Glutamatergic neuron (in vitro differentiated cells): Measurements from ENCODE around the gene GLTPD2. TPM values are rescaled to one million over a fixed set of nuclear protein-coding genes. Genes with fewer than 3 reads are reported as not detected.
A peak's percentile ranks its signal among the peaks of the same experiment; 100 is the strongest.

Source experiments
- DNase-seq: peaks from one replicate; pipeline ENCODE4 v3.0.0; 2022
- H3K27ac Mint-ChIP-seq: one replicate; pipeline ENCODE4 v1.8.0; 2020; ENCODE audit warnings: mild to moderate bottlenecking, mixed read lengths, inconsistent platforms; ENCODE audit not compliant: unreplicated experiment
- H3K27me3 Mint-ChIP-seq: one replicate; pipeline ENCODE4 v1.8.0; 2020; ENCODE audit warnings: mild to moderate bottlenecking, moderate library complexity, mixed read lengths, inconsistent platforms; ENCODE audit not compliant: unreplicated experiment
- H3K36me3 Mint-ChIP-seq: one replicate; pipeline ENCODE4 v1.8.0; 2020; ENCODE audit warnings: mild to moderate bottlenecking, mixed read lengths, inconsistent platforms; ENCODE audit not compliant: unreplicated experiment
- H3K4me1 Mint-ChIP-seq: one replicate; pipeline ENCODE4 v1.8.0; 2020; ENCODE audit warnings: mild to moderate bottlenecking, low read depth, mixed read lengths, inconsistent platforms; ENCODE audit not compliant: unreplicated experiment
- H3K4me3 Mint-ChIP-seq: one replicate; pipeline ENCODE4 v1.8.0; 2020; ENCODE audit warnings: mild to moderate bottlenecking, mixed read lengths, inconsistent platforms; ENCODE audit not compliant: unreplicated experiment
- H3K9me3 Mint-ChIP-seq: one replicate; pipeline ENCODE4 v1.8.0; 2020; ENCODE audit warnings: mild to moderate bottlenecking, moderate library complexity, mixed read lengths, inconsistent platforms; ENCODE audit not compliant: unreplicated experiment
- total RNA-seq: library from RNA; stranded (reverse); fragmentation: NEBNext Ultra II Directional; extraction: Animal tissue kit (Norgen Biotek cat#: 25700); gene quantifications from one replicate; pipeline ENCODE4 v1.2.1, GENCODE V29; 2021; ENCODE audit not compliant: unreplicated experiment
- TF ChIP-seq, protein P1 (sequence below): fragments of 200-600 bp; sonication (generic); IDR thresholded peaks from one replicate; pipeline ENCODE4 v1.5.0; 2021; ENCODE audit not compliant: partially characterized antibody, unreplicated experiment

Gene GLTPD2
- total RNA-seq, 1 donor from 2014 or later = not detected

DNA sequence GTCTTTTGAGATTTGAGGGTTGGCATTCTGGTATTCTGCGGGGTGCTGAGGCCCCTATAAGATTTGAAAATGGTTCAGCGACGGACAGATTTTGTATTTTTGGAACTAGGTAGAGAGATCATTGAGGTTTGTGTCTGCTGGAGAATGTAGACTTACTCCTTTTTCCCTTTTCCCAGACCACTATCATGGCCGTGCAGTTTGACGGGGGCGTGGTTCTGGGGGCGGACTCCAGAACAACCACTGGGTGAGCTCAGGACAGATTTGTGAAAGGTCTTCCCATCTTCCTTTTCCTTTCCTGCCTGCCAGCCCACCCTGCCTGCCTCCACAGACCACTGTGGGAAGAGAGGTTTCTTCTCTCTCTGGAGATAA is 7.8 kb downstream of the GLTPD2 start:
- TF ChIP-seq, protein P1, sequence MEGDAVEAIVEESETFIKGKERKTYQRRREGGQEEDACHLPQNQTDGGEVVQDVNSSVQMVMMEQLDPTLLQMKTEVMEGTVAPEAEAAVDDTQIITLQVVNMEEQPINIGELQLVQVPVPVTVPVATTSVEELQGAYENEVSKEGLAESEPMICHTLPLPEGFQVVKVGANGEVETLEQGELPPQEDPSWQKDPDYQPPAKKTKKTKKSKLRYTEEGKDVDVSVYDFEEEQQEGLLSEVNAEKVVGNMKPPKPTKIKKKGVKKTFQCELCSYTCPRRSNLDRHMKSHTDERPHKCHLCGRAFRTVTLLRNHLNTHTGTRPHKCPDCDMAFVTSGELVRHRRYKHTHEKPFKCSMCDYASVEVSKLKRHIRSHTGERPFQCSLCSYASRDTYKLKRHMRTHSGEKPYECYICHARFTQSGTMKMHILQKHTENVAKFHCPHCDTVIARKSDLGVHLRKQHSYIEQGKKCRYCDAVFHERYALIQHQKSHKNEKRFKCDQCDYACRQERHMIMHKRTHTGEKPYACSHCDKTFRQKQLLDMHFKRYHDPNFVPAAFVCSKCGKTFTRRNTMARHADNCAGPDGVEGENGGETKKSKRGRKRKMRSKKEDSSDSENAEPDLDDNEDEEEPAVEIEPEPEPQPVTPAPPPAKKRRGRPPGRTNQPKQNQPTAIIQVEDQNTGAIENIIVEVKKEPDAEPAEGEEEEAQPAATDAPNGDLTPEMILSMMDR = no peak
- Mint-ChIP-seq H3K36me3 (no peaks in the 10 kb centered on the region), H3K27ac (peak overlapping the region; percentile 96), H3K27me3 (peaks cover 8% of the 10 kb centered on the region), H3K9me3 (peaks cover 8% of the 10 kb centered on the region), H3K4me1 (peaks cover 3% of the 10 kb centered on the region), H3K4me3 (peak overlapping the region; percentile 100)
- peak; percentile 69 for DNase-seq

DNA sequence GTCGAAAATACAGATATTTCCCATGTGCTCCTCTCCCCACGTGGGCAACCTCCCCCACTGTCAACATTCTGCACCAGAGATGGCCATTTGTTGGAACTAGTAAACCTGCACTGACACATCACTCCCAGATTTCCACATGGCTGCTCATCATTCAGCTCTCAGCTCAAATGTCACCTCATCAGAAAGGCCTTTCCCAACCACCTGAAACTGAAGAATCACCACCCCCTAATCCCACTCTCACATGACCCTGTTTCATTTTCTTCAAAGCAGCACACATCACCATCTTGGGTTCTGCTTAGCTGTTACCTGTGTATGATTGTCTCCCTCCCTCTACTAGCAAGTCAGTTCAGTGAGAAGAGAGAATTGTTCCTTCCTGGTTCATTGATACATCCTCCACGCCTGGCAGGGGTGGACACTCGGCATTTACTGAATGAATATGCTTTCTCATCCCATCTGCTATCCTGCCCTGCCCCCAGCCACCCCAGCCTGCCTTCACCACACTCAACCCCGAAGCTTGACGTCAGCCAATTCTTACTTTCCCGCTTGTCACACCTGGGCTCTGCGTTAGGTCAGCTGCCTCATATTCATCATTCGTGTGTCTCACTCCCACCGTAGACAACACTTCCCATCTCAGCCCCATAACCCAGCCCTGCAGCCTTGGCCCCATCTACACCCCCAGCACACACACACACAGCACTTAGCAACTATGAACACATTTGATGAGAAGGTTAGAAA is 11.9 kb downstream of the GLTPD2 start:
- no peak overlapping the region for H3K27ac Mint-ChIP-seq
- H3K4me3 Mint-ChIP-seq = no peak overlapping the region
- TF ChIP-seq, protein P1 = no peak
- H3K9me3 Mint-ChIP-seq = peaks cover 9% of the 10 kb centered on the region
- H3K4me1 Mint-ChIP-seq = peaks cover 3% of the 10 kb centered on the region
- H3K36me3 Mint-ChIP-seq = no peaks in the 10 kb centered on the region
- peaks cover 7% of the 10 kb centered on the region for H3K27me3 Mint-ChIP-seq
- DNase-seq = no peak

DNA sequence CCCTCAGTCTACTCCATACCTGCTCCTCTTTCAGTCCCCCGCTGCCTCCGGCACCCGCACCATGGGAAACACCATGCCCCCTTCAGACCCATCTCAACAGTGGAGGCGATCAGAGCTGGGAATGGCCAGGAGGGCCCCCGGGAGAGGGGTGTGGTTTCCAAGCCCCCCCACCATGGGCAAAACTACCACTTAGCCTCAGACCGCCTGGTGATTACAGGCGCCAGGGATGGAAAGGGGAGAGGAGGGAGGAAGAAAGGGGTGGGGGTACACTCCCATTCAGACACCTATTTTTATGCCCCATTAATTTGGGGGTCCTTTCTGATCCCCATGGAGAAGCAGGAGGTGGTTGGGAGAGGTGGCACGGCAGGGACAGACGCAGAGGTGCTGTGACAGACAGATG is 13.5 kb downstream of the GLTPD2 start, which contains the start of gene C17orf114:
TSS of gene C17orf114 (minus strand) at position 101 of the 400 bp plus-strand sequence.
- Mint-ChIP-seq H3K4me1 (peaks cover 3% of the 10 kb centered on the region), H3K9me3 (peaks cover 7% of the 10 kb centered on the region), H3K36me3 (no peaks in the 10 kb centered on the region), H3K27me3 (peaks cover 12% of the 10 kb centered on the region), H3K27ac (no peak within 1 kb of the TSS), H3K4me3 (no peak within 1 kb of the TSS)
- TF ChIP-seq, protein P1 = no peak
- DNase-seq = no peak

DNA sequence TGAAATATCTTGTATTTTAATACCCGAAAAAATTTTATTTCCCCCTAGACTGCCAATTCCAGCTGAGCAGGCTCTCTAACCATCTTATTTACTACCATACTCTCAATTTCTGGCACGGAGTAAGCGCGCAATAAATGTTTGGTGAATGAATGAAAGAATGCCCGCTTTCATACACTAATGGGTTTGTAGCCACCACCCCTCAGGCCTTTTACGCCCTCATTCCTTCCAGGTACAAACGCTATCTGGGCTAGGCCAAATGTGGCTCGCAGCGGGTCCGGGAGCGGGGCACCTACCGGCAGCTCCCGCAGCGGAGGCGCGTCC is 17.7 kb downstream of the GLTPD2 start:
- H3K4me1 Mint-ChIP-seq = peaks cover 7% of the 10 kb centered on the region
- no peak overlapping the region for H3K27ac Mint-ChIP-seq
- DNase-seq = no peak

More for the DNA sequence above, 17.7 kb downstream of the GLTPD2 start:
- peaks cover 19% of the 10 kb centered on the region for H3K27me3 Mint-ChIP-seq
- H3K4me3 Mint-ChIP-seq = peak overlapping the region; percentile 83
- H3K9me3 Mint-ChIP-seq = peaks cover 10% of the 10 kb centered on the region
- TF ChIP-seq, protein P1 = no peak
- H3K36me3 Mint-ChIP-seq = peaks cover 11% of the 10 kb centered on the region
